Fibroblast of upper back skin (primary cell): ENCODE data around the gene RLBP1.
"Not testable (repeated sequence)": the region's sequence is repeated elsewhere in the genome, so short reads cannot be mapped to it uniquely, and the experiment has no call there.

Source experiments
- DNase-seq: peaks from one replicate; pipeline ENCODE4 v3.0.0-alpha.2; 2013

Gene RLBP1

DNA sequence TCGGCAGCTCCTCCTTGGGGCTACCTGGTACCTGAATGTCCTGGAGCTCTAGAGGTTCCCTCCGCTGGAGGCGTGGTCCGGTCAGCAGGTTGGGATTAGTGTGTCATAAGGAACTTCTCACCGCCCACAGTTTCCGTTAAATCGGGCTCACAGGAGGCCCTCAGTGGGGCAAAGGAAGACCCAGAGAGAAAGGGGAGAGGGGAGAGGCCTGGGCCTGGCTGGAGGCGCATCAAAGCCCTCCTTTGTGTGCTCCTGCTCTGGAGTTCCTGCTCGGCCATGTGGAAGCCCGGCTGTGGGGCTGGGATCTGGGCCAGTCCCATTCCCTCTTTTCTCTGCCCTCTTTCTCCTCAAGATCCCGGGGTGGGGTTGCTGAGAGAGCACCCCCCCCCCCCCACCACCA, at the start of gene RLBP1:
Gene RLBP1, minus strand, starts transcription at position 37 of the 400 bp plus-strand sequence. CDS start 2,604 bp downstream, outside the sequence.
- no peak for DNase-seq

DNA sequence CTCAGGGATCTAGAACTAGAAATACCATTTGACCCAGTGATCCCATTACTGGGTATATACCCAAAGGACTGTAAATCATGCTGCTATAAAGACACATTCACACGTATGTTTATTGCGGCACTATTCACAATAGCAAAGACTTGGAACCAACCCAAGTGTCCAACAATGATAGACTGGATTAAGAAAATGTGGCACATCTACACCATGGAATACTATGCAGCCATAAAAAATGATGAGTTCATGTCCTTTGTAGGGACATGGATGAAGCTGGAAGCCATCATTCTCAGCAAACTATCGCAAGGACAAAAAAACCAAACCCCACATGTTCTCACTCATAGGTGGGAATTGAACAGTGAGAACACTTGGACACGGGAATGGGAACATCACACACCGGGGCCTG, 28.8 kb upstream of the RLBP1 start:
- DNase-seq = not testable (repeated sequence)

DNA sequence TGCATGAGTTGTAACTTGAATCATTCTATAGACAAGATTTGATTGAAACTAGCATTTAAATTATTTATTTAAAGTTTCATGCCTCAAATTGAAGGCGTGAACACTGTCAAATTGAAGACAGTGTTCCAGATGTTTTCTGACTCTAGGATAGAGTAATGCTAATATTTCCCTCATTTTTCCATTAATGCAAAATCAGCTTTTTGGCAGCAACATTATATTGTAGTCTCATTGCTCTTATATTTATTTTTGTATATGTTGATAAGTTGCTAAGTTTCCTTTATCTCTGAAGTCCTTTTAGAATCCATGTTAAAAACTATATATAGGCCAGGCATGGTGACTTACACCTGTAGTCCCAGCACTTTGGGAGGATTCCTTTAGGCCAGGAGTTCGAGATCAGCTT, 27.2 kb upstream of the RLBP1 start:
- no peak for DNase-seq

DNA sequence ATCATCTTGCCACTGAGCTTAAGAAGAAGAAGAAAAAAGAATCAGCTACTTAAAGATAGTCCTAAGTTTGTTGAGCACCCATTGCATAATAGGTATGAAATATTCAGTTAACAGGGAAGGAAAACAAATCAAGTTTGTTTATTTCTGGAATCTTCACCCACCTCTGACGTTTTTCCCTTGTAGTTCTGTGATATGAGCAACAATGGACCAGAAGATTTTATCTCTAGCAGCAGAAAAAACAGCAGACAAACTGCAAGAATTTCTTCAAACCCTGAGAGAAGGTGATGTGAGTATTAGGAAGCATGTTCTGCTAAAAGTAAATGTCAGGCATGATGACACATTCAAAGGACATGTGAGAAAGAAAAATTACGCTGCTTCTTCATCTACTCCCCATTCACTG, 26.1 kb upstream of the RLBP1 start:
- no peak for DNase-seq

DNA sequence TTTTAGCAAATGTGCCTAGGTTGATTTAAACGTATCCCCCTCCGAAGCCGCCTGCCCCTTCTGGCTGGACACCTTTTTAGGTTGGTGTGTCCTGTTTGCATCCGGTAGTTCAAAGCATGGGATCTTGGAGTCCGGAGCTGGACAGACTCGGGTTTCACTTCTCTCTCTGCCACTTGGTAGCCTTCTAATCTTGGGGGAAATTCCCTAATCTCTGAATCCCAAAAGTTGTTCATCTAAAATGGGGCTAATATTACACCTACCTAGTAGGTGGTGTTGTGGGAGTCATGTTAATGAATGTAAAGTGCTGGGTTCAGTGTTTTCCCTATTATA, 23.2 kb upstream of the RLBP1 start:
- DNase-seq = no peak

DNA sequence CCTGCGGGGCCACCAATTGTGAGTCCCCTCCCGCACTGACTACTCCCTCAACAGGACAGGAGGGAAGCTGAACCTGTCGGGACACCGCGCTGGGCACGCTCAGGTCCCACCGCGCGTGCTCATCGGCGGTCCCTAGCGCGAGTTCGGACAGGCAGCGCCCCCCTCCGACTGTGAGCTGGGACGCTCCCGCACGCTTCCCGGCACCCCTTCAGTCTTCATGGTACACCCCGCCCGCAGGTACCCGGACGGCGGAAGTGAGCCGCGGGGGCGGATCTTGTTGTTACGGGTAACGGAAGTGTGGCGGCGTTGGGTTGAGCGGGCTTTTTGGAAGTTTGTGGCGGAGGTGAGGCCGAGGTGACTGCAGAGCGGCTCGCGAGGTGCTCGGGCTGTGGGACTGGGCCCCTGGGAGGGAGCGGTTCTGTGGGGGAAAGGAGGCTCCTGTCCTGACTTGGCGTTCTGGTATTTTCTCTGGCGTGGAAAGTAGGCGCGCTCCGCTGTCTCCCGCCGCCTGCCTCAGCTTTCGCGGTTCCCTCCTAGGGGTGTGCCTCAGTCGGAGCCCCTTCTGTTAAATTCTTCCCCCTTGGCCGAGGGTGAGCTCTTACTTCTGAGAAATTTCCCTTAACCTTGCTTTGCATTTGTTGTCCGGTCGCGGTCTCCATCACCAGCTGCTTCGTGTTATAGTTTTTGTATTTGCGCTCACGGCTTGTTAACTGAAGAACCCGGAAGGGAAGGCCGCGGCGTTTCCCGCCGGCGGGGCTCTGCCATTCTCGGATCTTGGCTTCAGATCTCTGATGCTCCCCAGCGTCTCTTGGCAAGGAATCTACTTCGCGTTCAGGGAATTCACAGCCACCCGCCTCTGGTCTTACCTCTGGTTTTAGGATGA, 22.6 kb upstream of the RLBP1 start, which contains the start of gene FANCI:
Gene FANCI, plus strand, starts transcription at position 289 of the 883 bp plus-strand sequence. CDS start 3,669 bp downstream, outside the sequence.
- DNase-seq = peak; percentile 92

DNA sequence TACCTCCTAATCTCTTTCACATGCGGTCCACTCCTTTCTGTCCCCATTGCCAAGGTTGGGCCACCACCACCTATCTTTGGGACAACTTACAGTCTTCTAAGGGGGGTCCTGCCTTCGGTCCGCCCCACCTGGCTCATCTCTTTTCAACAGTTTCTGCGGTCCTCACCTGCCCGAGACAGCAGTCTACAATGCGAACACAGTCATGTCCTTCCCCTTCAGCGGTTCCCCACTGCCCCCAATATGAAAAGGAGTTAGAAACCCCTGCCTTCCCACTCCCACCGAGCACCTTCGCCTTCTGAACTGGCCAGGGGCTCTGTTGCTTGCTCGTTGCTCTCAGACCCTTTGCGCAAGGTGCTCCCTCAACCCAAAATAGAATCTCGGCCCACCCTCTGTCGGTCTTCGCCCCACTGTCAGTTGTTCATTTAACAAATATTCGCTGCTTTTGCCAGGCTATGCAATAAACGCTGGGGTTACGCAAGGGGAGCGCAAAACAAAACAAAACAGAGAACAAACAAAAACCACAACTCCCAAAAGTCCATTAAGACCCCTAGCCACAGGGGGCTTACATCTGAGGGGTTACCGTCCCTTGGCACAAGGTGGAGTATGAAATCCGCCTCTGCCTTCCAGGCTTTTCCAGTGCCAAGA, 21.8 kb upstream of the RLBP1 start:
- peak; percentile 24 for DNase-seq

DNA sequence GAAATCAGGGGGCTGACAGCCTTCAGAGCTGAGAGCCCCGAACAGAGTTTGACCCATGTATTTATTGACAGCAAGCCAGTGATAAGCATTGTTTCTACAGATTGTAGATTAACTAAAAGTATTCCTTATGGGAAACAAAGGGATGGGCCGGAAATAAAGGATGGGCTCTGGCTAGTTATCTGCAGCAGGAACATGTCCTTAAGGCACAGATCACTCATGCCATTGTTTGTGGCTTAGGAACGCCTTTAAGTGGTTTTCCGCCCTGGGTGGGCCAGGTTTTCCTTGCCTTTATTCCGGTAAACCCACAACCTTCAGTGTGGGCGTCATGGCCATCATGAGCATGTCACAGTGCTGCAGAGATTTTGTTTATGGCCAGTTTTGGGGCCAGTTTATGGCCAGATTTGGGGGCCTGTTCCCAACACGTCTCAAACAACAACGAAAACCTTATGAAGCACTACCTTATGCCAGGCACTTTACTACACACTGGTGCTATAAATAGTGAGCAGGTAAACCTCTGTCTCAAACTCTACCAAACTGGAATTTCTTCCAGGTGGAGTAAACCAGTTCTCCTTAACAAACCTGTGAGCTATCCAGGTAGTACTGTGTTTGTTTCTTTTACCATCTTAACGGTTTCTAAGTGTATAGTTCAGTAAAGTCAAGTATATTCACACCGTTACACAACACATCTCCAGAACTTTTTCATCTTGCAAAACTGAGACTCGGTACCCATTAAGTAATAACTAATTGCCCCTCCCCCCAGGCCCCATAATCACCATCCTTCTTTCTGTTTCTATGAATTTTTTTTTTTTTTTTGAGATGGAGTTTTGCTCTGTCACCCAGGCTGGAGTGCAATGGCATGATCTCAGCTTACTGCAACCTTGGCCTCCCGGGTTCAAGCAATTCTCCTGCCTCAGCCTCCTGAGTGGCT, 18.8 kb upstream of the RLBP1 start:
- not testable (repeated sequence) for DNase-seq

DNA sequence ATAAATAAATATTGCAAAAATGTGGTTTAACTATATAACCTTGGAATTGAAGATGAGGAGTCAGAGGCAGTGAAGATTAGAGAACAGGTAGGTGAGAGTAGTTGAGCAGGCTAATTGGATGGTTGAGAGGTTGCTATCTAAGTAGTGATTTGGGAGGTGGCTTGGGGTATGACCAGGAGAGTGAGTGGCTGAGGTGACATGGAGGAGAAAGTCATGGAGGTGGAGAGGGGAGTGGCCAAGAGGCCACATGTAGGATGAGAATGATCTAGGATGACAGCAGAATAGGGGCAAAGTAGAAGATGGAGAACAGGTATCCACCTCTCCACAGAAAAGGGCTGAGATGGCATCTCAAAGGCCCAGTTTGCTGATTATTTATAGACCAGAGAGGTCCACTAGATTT, 10.5 kb upstream of the RLBP1 start:
- DNase-seq = no peak

DNA sequence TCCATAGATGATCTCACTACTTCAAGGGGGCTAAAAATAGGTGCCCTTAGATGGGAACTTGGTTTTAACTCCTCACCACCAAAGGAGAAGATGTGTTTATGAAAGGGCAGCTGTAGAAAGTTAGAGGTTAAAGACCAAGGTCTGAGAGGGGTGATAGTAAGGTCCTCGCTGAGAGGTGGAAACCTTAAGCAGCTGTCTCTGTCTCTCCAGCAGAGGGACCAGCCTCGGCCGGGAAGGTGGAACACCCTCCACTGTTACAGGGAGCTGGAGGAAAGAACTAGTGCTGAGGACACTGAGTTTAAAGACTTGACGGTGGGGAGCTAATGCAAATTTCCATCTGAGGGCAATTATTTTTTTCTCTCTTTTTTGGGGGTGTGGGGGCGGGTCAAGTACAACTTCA, 8.9 kb upstream of the RLBP1 start:
- no peak for DNase-seq

DNA sequence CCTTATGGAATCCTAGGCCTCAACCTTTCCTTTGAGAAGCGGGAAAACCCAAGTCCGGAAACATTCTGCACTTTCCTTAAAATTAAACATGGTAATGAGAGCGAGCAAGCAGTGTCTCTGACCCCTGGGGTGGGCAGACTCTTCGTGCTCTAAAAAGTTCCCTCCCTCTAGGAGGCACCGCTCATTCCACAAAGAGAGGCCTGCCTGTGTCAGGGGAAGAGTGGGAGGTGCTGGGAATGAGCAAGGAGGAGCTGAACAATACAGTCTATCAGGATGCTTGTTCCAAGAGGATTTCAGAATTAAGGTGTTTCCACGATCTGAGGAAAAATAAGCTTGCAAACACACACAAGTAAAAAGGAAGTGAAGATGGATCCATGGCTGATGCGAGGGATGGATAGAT, 6.0 kb upstream of the RLBP1 start:
- no peak for DNase-seq

DNA sequence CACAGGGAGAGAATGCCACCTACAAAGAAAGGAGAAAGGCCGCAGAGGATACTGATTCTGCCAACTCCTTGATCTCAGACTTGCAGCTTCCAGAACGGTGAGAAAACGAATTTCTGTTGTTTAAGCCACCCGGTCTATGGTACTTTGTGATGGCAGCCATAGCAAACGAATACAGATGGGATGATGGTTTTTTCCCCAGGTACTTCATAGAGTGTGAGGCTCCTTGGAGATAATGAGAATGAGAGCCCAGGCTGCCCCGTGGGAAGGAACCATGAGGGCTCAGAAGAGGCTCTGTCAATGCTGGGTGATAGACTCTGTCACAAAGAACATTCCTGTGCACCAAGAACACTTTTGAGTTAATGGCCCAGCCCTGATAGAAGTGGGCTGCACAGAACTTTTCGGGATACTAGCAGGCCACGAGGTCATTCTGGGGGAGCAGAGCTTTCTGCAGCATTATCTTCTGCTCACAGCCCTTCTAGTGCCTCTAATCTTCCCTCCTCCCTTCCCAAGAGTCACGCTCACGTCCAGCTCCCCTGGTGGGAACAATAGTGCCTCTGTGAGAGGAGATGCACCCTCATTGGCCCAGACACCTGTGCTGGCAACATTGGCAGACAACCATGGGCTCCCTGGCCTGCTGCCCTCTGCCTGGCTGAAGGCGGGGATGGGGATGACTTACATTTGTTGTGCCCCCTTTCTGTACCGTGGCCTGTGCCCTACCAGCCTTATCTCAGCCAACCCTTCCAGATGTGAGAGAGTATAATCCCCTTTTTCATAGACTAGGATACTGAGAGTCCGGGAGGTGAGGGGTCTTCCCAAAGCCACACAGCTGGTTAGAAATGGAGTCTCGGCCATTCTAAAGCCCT, 5.2 kb upstream of the RLBP1 start:
- no peak for DNase-seq

DNA sequence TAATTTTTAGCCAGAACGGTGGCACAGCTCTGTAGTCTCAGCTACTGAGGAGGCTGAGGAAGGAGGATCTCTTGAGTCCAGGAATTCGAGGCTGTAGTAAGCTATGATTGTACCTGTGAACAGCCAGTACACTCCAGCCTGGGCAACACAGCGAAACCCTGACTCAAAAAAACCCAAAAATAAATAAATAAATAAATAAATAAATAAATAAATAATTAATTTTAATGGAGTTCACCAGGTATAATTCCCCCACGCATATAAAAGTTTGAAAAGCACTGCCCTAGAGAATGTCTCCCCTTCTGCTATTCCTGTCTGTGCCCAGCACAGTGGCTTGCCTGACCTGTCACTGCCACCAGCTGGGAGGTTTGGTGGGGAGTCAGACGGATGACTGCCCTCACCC, 4.2 kb upstream of the RLBP1 start:
- no peak for DNase-seq

DNA sequence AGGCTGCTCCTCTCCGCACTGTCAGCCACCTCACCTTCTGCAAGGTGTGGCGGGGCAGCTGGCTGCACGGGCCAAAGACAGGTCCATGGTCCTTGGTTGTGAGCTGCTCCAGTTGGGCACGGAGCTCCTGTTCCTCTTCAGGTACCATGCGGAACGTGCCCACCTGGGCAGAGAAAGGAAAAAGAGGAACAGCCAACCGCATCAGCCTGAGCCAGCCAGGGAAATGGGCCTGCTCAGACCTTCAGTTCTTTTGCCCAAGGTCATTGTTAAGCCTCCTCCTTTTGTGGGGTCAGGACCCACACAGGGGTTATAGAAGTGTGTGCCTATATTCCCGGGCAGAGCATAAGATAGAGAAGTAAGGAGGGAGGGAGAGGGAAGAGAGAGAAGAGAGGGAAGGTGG, 2.8 kb downstream of the RLBP1 start:
- no peak for DNase-seq

DNA sequence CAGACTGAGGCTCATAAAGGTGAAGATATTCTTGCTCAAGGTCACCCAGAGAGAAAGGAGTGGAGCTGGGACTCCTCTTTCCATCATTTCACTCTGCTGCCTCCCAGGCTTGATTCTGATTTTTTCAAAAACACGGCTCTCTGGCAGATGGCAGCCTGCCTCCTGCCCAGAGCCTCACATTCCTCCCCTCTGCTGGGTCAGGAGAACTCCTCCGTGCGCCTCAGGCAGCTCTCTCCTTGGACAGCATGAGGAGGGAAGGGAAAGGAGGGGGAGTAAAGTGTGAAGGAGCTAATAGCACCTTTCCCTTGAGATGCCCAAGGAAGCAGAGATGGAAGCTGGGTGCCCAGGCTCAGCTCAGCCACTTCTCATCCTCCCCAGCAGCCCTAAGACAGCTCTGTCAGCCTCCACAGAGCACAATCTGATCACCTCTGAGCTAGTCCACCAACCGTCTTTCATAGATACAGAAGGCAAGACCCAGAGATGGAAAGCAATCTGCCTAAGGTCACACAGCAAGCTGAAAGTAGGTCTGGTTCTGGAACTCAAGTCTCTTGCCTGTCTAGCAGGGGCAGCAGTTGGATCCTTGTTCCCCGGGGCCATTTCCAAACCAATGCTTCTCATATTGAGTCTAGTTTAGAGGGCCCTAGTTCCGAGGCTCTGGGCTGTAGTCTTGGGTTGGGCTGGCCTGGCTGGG, 3.5 kb downstream of the RLBP1 start:
- DNase-seq = no peak

DNA sequence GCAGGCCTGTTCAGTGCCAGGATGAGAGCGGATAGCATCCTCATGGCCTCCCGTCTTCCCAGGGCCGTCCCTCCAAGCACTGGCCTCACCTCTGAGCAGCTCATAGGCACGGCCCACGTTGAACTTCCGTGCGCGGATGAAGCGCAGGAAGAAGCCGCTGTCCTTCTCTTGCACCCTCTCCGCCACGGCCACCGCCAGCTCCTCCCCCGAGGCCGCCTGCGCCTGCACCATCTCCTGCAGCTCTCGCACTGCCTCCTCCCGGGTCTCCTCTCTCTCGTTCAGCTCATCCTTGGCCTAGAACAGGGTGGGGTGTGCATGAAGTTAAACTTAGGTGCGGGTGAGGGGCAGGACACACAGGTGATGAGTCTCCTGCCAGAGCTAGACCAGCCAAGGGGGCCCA, 4.3 kb downstream of the RLBP1 start:
- no peak for DNase-seq

DNA sequence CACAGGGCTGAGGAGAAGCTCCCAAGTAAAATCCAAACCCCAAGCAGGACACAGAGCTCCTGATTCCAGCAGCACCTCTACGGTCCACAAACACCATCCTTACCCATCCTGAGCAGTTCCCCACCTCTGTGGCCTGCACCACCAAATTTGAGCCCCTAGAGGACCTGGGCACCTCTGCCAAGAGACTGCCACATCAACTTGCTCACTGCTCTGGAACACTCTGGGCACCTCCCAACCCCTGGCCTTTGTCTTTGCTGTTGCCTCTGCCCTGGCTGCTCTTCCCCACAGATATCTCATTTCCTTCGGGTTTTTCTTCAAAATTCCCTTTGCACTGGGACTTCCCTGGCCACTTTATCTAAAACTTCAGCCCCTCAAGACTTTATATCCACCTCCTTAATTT, 5.8 kb downstream of the RLBP1 start:
- no peak for DNase-seq

DNA sequence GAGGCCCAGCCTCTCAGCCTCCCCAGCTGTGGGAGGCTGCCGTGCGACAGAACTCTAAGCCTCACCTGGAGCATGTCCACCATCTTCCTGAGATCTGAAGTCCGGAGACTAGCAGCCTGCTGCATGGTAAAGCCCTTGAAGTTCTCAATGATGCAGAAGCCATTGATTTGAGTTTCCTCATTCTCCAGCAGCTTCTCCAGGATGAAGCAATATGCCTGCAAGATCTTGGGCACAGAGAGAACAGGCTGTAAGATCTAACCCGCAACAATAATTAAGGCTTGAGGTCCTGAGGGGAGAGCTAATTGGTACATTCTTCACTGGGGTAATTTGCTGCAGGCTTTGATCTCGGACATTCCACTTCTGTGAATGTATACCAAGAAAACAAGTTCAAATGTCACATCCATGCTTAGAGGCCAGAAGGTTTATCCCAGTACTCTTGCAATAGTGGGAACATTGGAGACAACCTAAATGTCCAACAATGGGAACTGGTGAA, 9.7 kb downstream of the RLBP1 start:
- no peak for DNase-seq

DNA sequence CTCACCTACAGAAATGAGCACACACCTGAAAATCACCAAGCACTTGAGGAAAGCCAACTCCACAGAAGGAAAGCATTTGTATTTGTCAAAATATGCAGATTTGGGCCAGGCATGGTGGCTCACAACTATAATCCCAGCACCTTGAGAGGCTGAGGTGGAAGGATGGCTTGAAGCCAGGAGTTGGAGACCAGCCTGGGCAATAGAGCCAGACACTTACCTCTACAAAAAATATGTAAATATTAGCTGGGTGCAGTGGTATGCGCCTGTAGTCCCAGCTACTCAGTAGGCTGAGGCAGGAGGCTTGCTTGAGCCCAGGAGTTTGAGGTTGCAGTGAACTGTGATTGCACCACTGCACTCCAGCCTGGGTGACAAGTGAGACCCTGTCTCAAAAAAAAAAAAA, 12.3 kb downstream of the RLBP1 start:
- no peak for DNase-seq

DNA sequence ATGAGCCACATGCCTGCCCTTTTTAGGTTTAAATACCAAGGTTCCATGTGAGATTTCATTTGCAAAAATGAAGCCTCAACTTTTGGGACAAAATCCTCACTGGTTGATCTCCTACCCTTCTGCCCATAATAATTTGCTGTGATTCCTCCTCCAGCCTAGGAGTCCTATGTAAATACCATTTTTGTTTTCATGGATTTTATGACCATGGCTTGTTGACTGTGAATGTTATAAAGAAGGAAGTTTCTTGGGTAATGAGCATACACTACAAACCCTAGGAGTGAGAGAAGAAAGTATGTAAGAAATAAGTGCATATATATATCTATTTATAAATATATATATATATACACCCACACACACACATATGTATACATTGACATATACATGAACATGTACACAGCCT, 13.1 kb downstream of the RLBP1 start:
- no peak for DNase-seq

DNA sequence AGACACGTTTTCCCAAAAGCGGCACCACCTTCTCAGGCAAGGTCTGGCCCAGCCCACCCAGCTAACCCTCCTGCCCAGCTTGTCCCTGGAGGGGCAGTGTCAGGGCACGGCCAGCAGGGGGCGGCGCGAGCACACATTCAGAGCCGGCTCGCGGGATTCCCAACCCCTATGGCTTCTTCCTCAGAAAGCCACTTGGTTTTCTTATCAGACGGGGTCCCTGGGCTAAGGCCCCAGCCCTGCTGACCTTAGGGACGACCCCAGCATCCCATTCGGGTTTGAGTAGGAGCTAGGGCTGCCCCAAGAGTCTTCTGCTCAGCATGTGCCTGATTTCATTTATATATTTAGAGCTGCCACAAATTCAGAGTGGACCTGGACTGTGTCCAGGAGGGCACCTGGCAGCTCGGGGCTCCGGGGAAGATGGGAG, 14.5 kb downstream of the RLBP1 start:
- DNase-seq = peak; percentile 66
